ENCODE data around the gene ERICH6B. TPM values are rescaled to one million over a fixed set of nuclear protein-coding genes. Genes with fewer than 3 reads are reported as not detected.

The ERICH6B gene
- total and polyA plus RNA-seq, 2 experiments from 2014 or later: not detected

GRCh38 chr13:45522571-45522970 is 93.0 kb downstream of the ERICH6B start:
- Histone ChIP-seq H3K79me2 (replicated peaks; ENCODE audit: insufficient read depth) (no peaks in the 10 kb centered on the region), H3K4me1 (ENCODE audit: insufficient read depth) (peaks cover 12% of the 10 kb centered on the region), H4K20me1 (replicated peaks; ENCODE audit: insufficient read depth) (peaks cover 7% of the 10 kb centered on the region; the same call in 1 of the 2 replicates), H3K9me2 (ENCODE audit: insufficient read depth) (no peaks in the 10 kb centered on the region), H3K27me3 (ENCODE audit: insufficient read depth) (no peaks in the 10 kb centered on the region), H3F3A (replicated peaks; ENCODE audit: low read depth) (no peaks in the 10 kb centered on the region), H3K4me3 (no peak overlapping the region), H3K4me2 (no peak overlapping the region), H2AFZ (no peak overlapping the region), H3K27ac (ENCODE audit: low read depth) (no peak overlapping the region), H3K36me3 (ENCODE audit: insufficient read depth) (peaks cover 9% of the 10 kb centered on the region; the same call in 1 of the 2 replicates)
- no peak for ATAC-seq
- Mint-ChIP-seq H3K4me3 (no peak overlapping the region), H3K27ac (no peak overlapping the region), H3K36me3 (ENCODE audit: low read depth) (peaks cover 29% of the 10 kb centered on the region), H3K4me1 (peaks cover 17% of the 10 kb centered on the region; the same call in 2 of the 3 replicates), H3K27me3 (ENCODE audit: insufficient read depth, low read depth, poor library complexity) (peaks cover 1% of the 10 kb centered on the region), H3K9me3 (no peaks in the 10 kb centered on the region)
- TF ChIP-seq CTCF (conservative IDR thresholded peaks at IDR 0.05; ENCODE audit: low read depth in 2 of 2): no peak
- no peak for DNase-seq (ENCODE audit: low spot score)

- Histone ChIP-seq H3K4me2 (no peak overlapping the region), H3K9me2 (ENCODE audit: insufficient read depth) (no peaks in the 10 kb centered on the region), H3K4me1 (ENCODE audit: insufficient read depth) (peaks cover 12% of the 10 kb centered on the region), H3K27me3 (ENCODE audit: insufficient read depth) (no peaks in the 10 kb centered on the region), H3K4me3 (no peak overlapping the region), H3K79me2 (replicated peaks; ENCODE audit: insufficient read depth) (no peaks in the 10 kb centered on the region), H3K27ac (ENCODE audit: low read depth) (no peak overlapping the region), H3F3A (replicated peaks; ENCODE audit: low read depth) (no peaks in the 10 kb centered on the region), H4K20me1 (replicated peaks; ENCODE audit: insufficient read depth) (peaks cover 7% of the 10 kb centered on the region; the same call in 1 of the 2 replicates), H2AFZ (no peak overlapping the region), H3K36me3 (ENCODE audit: insufficient read depth) (peaks cover 14% of the 10 kb centered on the region; the same call in 1 of the 2 replicates)
- H3K4me3 Mint-ChIP-seq: no peak overlapping the region
- no peak for TF ChIP-seq ZNF462 (CRISPR knock-in tag; IDR thresholded peaks at IDR 0.05)
- no peak for TF ChIP-seq EZH2 (IDR thresholded peaks at IDR 0.05; ENCODE audit: low read depth, unreplicated experiment)
- no peak for TF ChIP-seq STAT1 (IDR thresholded peaks at IDR 0.05; ENCODE audit: unreplicated experiment)
- TF ChIP-seq EZH2phosphoT487 (IDR thresholded peaks at IDR 0.05; ENCODE audit: unreplicated experiment): no peak
- no peak for TF ChIP-seq CTCF (conservative IDR thresholded peaks at IDR 0.05; ENCODE audit: low read depth in 2 of 2)
- no peak for DNase-seq (ENCODE audit: low spot score)
- peaks cover 34% of the 10 kb centered on the region for H3K36me3 Mint-ChIP-seq (ENCODE audit: low read depth)
- no peak for ATAC-seq
- H3K27ac Mint-ChIP-seq: no peak overlapping the region
- no peaks in the 10 kb centered on the region for H3K9me3 Mint-ChIP-seq
- H3K4me1 Mint-ChIP-seq: peaks cover 17% of the 10 kb centered on the region; the same call in 2 of the 3 replicates
- H3K27me3 Mint-ChIP-seq (ENCODE audit: insufficient read depth, low read depth, poor library complexity): peaks cover 1% of the 10 kb centered on the region
These were observed 94.2 kb downstream of the ERICH6B start for GRCh38 chr13:45521297-45521696.
